C4-2B (cell line): ENCODE results near the gene KIF11.

Source experiments
- CTCF ChIP-seq: fragments of 450-650 bp; conservative IDR thresholded peaks from 2 replicates; pipeline ENCODE4 v1.5.1; 2017; ENCODE audit warnings: mild to moderate bottlenecking
- ZFX ChIP-seq: fragments of 450-650 bp; IDR thresholded peaks from 2 replicates; pipeline ENCODE4 v1.6.1; 2017

- TF ChIP-seq CTCF (no peak), ZFX (no peak)
These were observed 21.3 kb upstream of the KIF11 start for GRCh38 chr10:92571649-92572048.
